Esophagus squamous epithelium (tissue), 4 donors: ENCODE results near the gene GALNTL6.

Source experiments
- POLR2A ChIP-seq, 4 donors: fragments of 450-650 bp; IDR thresholded peaks; one replicate each; pipeline ENCODE4 v1.6.1; 2017; ENCODE audit warnings: antibody characterized with exemption in 4 of 4, mild to moderate bottlenecking in 4 of 4, moderate library complexity in 3 of 4
- TF ChIP-seq, protein P1 (sequence below), 6 experiments: fragments of 450-650 bp in 4 of 6; fragments of 200-600 bp in 2 of 6; sonication (generic) in 2 of 6; IDR thresholded peaks; one replicate each; pipeline ENCODE4 v1.5.1; 2016 to 2019; ENCODE audit warnings: antibody characterized with exemption in 6 of 6, mild to moderate bottlenecking in 4 of 6, moderate library complexity in 4 of 6

DNA sequence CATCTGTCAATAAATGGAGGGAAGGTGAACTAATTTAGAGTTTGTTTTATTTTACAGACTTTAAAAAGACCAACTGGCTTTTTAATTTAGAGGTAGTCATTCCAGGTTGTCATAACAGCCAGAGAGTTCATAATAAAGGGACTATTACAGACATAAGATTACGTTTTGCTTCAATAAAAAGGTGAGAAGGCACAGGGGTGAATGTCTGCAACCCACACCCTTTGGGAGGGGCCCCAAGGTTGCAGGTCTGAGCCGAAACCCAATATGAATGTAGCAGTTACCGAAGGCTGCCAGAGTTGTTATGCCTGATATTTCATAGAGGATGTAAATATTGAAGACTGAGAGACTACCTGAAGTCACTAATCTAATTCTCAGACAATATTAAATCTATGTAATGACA, 1025.7 kb downstream of the GALNTL6 start:
- no peak for TF ChIP-seq POLR2A (IDR thresholded peaks at IDR 0.05)
- TF ChIP-seq, protein P1, sequence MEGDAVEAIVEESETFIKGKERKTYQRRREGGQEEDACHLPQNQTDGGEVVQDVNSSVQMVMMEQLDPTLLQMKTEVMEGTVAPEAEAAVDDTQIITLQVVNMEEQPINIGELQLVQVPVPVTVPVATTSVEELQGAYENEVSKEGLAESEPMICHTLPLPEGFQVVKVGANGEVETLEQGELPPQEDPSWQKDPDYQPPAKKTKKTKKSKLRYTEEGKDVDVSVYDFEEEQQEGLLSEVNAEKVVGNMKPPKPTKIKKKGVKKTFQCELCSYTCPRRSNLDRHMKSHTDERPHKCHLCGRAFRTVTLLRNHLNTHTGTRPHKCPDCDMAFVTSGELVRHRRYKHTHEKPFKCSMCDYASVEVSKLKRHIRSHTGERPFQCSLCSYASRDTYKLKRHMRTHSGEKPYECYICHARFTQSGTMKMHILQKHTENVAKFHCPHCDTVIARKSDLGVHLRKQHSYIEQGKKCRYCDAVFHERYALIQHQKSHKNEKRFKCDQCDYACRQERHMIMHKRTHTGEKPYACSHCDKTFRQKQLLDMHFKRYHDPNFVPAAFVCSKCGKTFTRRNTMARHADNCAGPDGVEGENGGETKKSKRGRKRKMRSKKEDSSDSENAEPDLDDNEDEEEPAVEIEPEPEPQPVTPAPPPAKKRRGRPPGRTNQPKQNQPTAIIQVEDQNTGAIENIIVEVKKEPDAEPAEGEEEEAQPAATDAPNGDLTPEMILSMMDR (IDR thresholded peaks at IDR 0.05) = no peak
